ENCODE measurements around the gene IGF1R. TPM values are rescaled to one million over a fixed set of nuclear protein-coding genes. Genes with fewer than 3 reads are reported as not detected.

The IGF1R gene
- total and polyA plus RNA-seq, 2 of the 13 experiments (the other 11 are each of a cell fraction or from before 2014, with no cell fraction given), result 15.9 to 18.4 TPM

- TF ChIP-seq GMEB2 (CRISPR knock-in tag; IDR thresholded peaks at IDR 0.05; ENCODE audit: low read depth) (peak; percentile 62; the same call in 1 of the 2 replicates), ZNF407 (CRISPR knock-in tag; IDR thresholded peaks at IDR 0.05; ENCODE audit: not compliant biosample characterization) (no peak), BCLAF1 (IDR thresholded peaks at IDR 0.05) (no peak), LCORL (IDR thresholded peaks at IDR 0.05) (no peak), LCORL (CRISPR knock-in tag; IDR thresholded peaks at IDR 0.05) (no peak), ZNF362 (CRISPR knock-in tag; IDR thresholded peaks at IDR 0.05; ENCODE audit: borderline replicate concordance) (peak; percentile 75; the same call in 1 of the 2 replicates), KDM6A (CRISPR knock-in tag; IDR thresholded peaks at IDR 0.05; ENCODE audit: low read depth) (no peak), ZNF510 (CRISPR knock-in tag; IDR thresholded peaks at IDR 0.05; ENCODE audit: low read depth) (no peak), RBFOX2 (IDR thresholded peaks at IDR 0.05; ENCODE audit: low read depth, low read length) (peak; percentile 76)
These were observed at the start of gene IGF1R (continued) for GRCh38 chr15:98647774-98648653.
